KMS-11 (cell line): ENCODE data around the gene FALEC.
A peak's percentile ranks its signal among the peaks of the same experiment; 100 is the strongest.

Experiments
- H2AFZ ChIP-seq: fragments of 200-600 bp; sonication (generic); 2 replicates; pipeline ENCODE4 v1.6.1; 2016; ENCODE audit warnings: antibody characterized with exemption, mixed run types, low read depth
- H3K27ac ChIP-seq: fragments of 200-600 bp; sonication (generic); 2 replicates; pipeline ENCODE4 v1.6.1; 2016; ENCODE audit warnings: mild to moderate bottlenecking, mixed run types
- H3K27me3 ChIP-seq: fragments of 200-600 bp; sonication (generic); 2 replicates; pipeline ENCODE4 v1.6.1; 2017; ENCODE audit warnings: mild to moderate bottlenecking, low read depth, mixed run types, moderate library complexity; ENCODE audit not compliant: insufficient read depth
- H3K36me3 ChIP-seq: fragments of 200-600 bp; sonication (generic); 2 replicates; pipeline ENCODE4 v1.6.1; 2017; ENCODE audit warnings: mild to moderate bottlenecking, mixed run types; ENCODE audit not compliant: insufficient read depth
- H3K4me1 ChIP-seq: fragments of 200-600 bp; sonication (generic); 2 replicates; pipeline ENCODE4 v1.6.1; 2016; ENCODE audit warnings: mild to moderate bottlenecking, low read depth, mixed run types; ENCODE audit not compliant: poor library complexity, severe bottlenecking
- H3K4me2 ChIP-seq: fragments of 200-600 bp; sonication (generic); 2 replicates; pipeline ENCODE4 v1.7.0; 2016; ENCODE audit warnings: mild to moderate bottlenecking, mixed run types
- H3K4me3 ChIP-seq: fragments of 200-600 bp; sonication (generic); IDR thresholded peaks from 2 replicates; pipeline ENCODE4 v1.6.1; 2017; ENCODE audit warnings: low read depth, low read length, mixed read lengths; ENCODE audit not compliant: insufficient read depth
- H3K79me2 ChIP-seq: fragments of 200-600 bp; sonication (generic); 2 replicates; pipeline ENCODE4 v1.6.1; 2016; ENCODE audit warnings: low read depth, mixed run types; ENCODE audit not compliant: insufficient read depth
- H3K9ac ChIP-seq: fragments of 200-600 bp; sonication (generic); 2 replicates; pipeline ENCODE4 v1.6.1; 2016; ENCODE audit warnings: mild to moderate bottlenecking, mixed run types
- H4K20me1 ChIP-seq: fragments of 200-600 bp; sonication (generic); 2 replicates; pipeline ENCODE4 v1.6.1; 2016; ENCODE audit warnings: mild to moderate bottlenecking, mixed run types; ENCODE audit not compliant: insufficient read depth
- CTCF ChIP-seq: fragments of 200-600 bp; sonication (generic); conservative IDR thresholded peaks from 2 replicates; pipeline ENCODE4 v1.6.1; 2017; ENCODE audit warnings: low read depth, mild to moderate bottlenecking, antibody characterized with exemption, low read length, moderate library complexity, mixed read lengths

Gene FALEC

GRCh38 chr1:150515328-150516049 lies at the start of gene FALEC:
TSS of gene FALEC (plus strand) at chr1:150515752.
- Histone ChIP-seq H3K4me1 (peaks cover 13% of the 10 kb centered on the region), H2AFZ (peak within 1 kb of the TSS; percentile 84), H3K79me2 (no peaks in the 10 kb centered on the region), H3K4me2 (peak within 1 kb of the TSS; percentile 65), H3K9ac (peak within 1 kb of the TSS; percentile 55), H3K4me3 (peak within 1 kb of the TSS; percentile 100), H3K27me3 (0 out of 2 replicates have a peak, but pooled peaks cover 2% of the 10 kb centered on the region), H3K36me3 (no peaks in the 10 kb centered on the region), H3K27ac (peak within 1 kb of the TSS; percentile 8; the same call in 1 of the 2 replicates), H4K20me1 (no peaks in the 10 kb centered on the region)
- no peak for TF ChIP-seq CTCF

- Histone ChIP-seq H3K79me2 (no peaks in the 10 kb centered on the region), H3K4me3 (no peak overlapping the region), H3K36me3 (peaks cover 12% of the 10 kb centered on the region; the same call in 1 of the 2 replicates), H3K4me2 (no peak overlapping the region), H2AFZ (no peak overlapping the region), H4K20me1 (no peaks in the 10 kb centered on the region), H3K27me3 (no peaks in the 10 kb centered on the region), H3K9ac (no peak overlapping the region), H3K4me1 (peaks cover 10% of the 10 kb centered on the region), H3K27ac (no peak overlapping the region)
- no peak for TF ChIP-seq CTCF
Observed at GRCh38 chr1:150466964-150467363, 48.6 kb upstream of the FALEC start.

GRCh38 chr1:150469291-150469690 lies 46.3 kb upstream of the FALEC start:
- no peak overlapping the region for H3K4me3 ChIP-seq
- no peaks in the 10 kb centered on the region for H3K27me3 ChIP-seq
- no peak overlapping the region for H2AFZ ChIP-seq
- no peak overlapping the region for H3K4me2 ChIP-seq
- peaks cover 7% of the 10 kb centered on the region for H3K4me1 ChIP-seq
- H3K36me3 ChIP-seq, result peaks cover 12% of the 10 kb centered on the region; the same call in 1 of the 2 replicates
- no peak overlapping the region for H3K9ac ChIP-seq
- TF ChIP-seq CTCF, result no peak
- H3K79me2 ChIP-seq, result no peaks in the 10 kb centered on the region
- H4K20me1 ChIP-seq, result no peaks in the 10 kb centered on the region
- H3K27ac ChIP-seq, result no peak overlapping the region

- Histone ChIP-seq H2AFZ (no peak overlapping the region), H3K4me3 (no peak overlapping the region), H3K4me1 (no peaks in the 10 kb centered on the region), H3K27ac (no peak overlapping the region), H3K27me3 (no peaks in the 10 kb centered on the region), H3K9ac (no peak overlapping the region), H4K20me1 (no peaks in the 10 kb centered on the region), H3K79me2 (no peaks in the 10 kb centered on the region), H3K4me2 (no peak overlapping the region), H3K36me3 (peaks cover 12% of the 10 kb centered on the region; the same call in 1 of the 2 replicates)
- TF ChIP-seq CTCF, result no peak
Observed at GRCh38 chr1:150472601-150473200, 42.9 kb upstream of the FALEC start.
